ENCODE results near the gene RIT2.
"Not testable (repeated sequence)": the region's sequence is repeated elsewhere in the genome, so short reads cannot be mapped to it uniquely, and the experiment has no call there.

The RIT2 gene

GRCh38 chr18:42756214-42756613, 359.3 kb downstream of the RIT2 start:
- DNase-seq (ENCODE audit: low spot score), result no peak

GRCh38 chr18:42752916-42753315, 362.6 kb downstream of the RIT2 start:
- no peak for DNase-seq (ENCODE audit: low spot score)

- DNase-seq (ENCODE audit: low spot score), result no peak
These were observed 368.7 kb downstream of the RIT2 start for GRCh38 chr18:42746794-42747193.

- DNase-seq (ENCODE audit: low spot score), result no peak
These were observed 369.6 kb downstream of the RIT2 start for GRCh38 chr18:42745931-42746330.

GRCh38 chr18:42745171-42745570, 370.3 kb downstream of the RIT2 start:
- no peak for DNase-seq (ENCODE audit: low spot score)

GRCh38 chr18:42743373-42744138, 371.9 kb downstream of the RIT2 start:
- no peak for DNase-seq (ENCODE audit: low spot score)

GRCh38 chr18:42742969-42743368, 372.5 kb downstream of the RIT2 start:
- no peak for DNase-seq (ENCODE audit: low spot score)

- no peak for DNase-seq (ENCODE audit: low spot score)
These were observed 373.0 kb downstream of the RIT2 start for GRCh38 chr18:42742474-42742873.

GRCh38 chr18:42741805-42742347, 373.6 kb downstream of the RIT2 start:
- not testable (repeated sequence) for DNase-seq (ENCODE audit: low spot score)

GRCh38 chr18:42741299-42741698, 374.2 kb downstream of the RIT2 start:
- not testable (repeated sequence) for DNase-seq (ENCODE audit: low spot score)

GRCh38 chr18:42736074-42736473, 379.4 kb downstream of the RIT2 start:
- no peak for DNase-seq (ENCODE audit: low spot score)

GRCh38 chr18:42734520-42734919, 381.0 kb downstream of the RIT2 start:
- no peak for DNase-seq (ENCODE audit: low spot score)

- no peak for DNase-seq (ENCODE audit: low spot score)
These were observed 385.2 kb downstream of the RIT2 start for GRCh38 chr18:42730272-42730671.

GRCh38 chr18:42719221-42719620, 396.3 kb downstream of the RIT2 start:
- no peak for DNase-seq (ENCODE audit: low spot score)

- no peak for DNase-seq (ENCODE audit: low spot score)
These were observed 403.4 kb downstream of the RIT2 start for GRCh38 chr18:42712065-42712464.

- DNase-seq (ENCODE audit: low spot score), result no peak
These were observed 408.4 kb downstream of the RIT2 start for GRCh38 chr18:42707080-42707479.

- no peak for DNase-seq (ENCODE audit: low spot score)
These were observed 408.9 kb downstream of the RIT2 start for GRCh38 chr18:42706618-42707017.

GRCh38 chr18:42706029-42706608, 409.4 kb downstream of the RIT2 start:
- DNase-seq (ENCODE audit: low spot score), result no peak
